GM12878 (cell line): ENCODE results near the gene RPS6KA2. TPM values are rescaled to one million over a fixed set of nuclear protein-coding genes. Genes with fewer than 3 reads are reported as not detected.
A peak's percentile ranks its signal among the peaks of the same experiment; 100 is the strongest.

ENCODE experiments used
- GABPA ChIP-seq: IDR thresholded peaks from 2 replicates; pipeline ENCODE4 v1.6.1; 2014; ENCODE audit warnings: antibody characterized with exemption, low read depth, mild to moderate bottlenecking, inconsistent platforms
- TCF3 ChIP-seq: IDR thresholded peaks from 2 replicates; pipeline ENCODE4 v1.6.1; 2012; ENCODE audit warnings: low read depth, mild to moderate bottlenecking, low read length, borderline replicate concordance; ENCODE audit not compliant: insufficient read depth
- YY1 ChIP-seq: IDR thresholded peaks from 2 replicates; pipeline ENCODE4 v1.6.1; 2011; ENCODE audit warnings: low read depth, mild to moderate bottlenecking, low read length
- polyA plus RNA-seq, 11 experiments: library from polyadenylated mRNA; depleted of rRNA in 4 of 11; unstranded in 6 of 11; stranded (reverse) in 5 of 11; fragments of >200 nt; fragmentation: Nextera tagmentation in 4 of 11; fragmentation: Illumina TruSeq in 1 of 11; extraction: Ambion mirVana in 4 of 11; extraction: Trizol in 1 of 11; gene quantifications; 1 replicate in 1 of 11; 2 replicates in 10 of 11; pipeline versions ENCODE4 v1.2.1 to v1.2.3, GENCODE V29; 2011 to 2016; ENCODE audit warnings: inconsistent platforms in 2 of 11, missing spikeins in 2 of 11, low read depth in 1 of 11
- total RNA-seq, 4 experiments: library from RNA; depleted of rRNA in 3 of 4; stranded (reverse); fragments of >200 nt in 3 of 4; fragmentation: Illumina TruSeq in 1 of 4; extraction: Trizol in 1 of 4; gene quantifications; 2 replicates each; pipeline versions ENCODE4 v1.2.1 to v1.2.3, GENCODE V29; 2013 to 2021
- TF ChIP-seq, protein P1 (sequence below): fragments of 450-650 bp; IDR thresholded peaks from 2 replicates; pipeline ENCODE4 v1.6.1; 2016; ENCODE audit warnings: mild to moderate bottlenecking, moderate library complexity, borderline replicate concordance
- TF ChIP-seq, protein P2 (sequence below): IDR thresholded peaks from 2 replicates; pipeline ENCODE4 v1.6.1; 2012; ENCODE audit warnings: low read depth, low read length, improper control_type of control experiment
- TF ChIP-seq, protein P3 (sequence below): IDR thresholded peaks from 2 replicates; pipeline ENCODE4 v1.6.1; 2012; ENCODE audit warnings: low read depth, low read length, improper control_type of control experiment

RPS6KA2 gene
- total and polyA plus RNA-seq, 10 of the 15 experiments (the other 5 are each of a cell fraction or from before 2014, with no cell fraction given): 0.02 to 1.0 (median 0.22) TPM; not detected in 1

DNA sequence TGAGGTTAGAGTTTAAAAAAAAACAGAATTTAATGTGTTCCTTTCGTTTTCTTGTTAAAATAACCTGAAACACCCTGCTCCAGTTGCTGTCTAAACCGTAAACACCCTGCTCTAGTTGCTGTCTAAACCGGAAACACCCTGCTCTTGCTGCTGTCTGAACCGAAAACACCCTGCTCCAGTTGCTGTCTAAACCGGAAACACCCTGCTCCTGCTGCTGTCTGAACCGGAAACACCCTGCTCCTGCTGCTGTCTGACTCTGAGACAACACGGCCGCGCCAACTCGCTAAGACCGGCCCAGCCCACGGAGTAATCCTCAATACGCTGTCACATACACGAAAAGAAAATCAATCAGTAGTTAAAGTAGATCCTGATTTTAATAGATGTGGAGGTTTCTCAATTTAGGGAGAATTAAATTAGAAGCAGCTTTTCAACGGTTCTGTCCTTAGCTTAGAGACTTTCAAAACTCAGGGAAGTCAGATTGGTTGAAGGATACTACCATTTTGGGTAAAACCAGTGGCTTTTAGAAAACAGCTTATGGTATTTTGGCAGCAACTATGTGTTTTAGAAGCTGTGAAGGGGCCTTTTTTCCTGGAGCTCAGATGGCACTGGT is 138.9 kb downstream of the RPS6KA2 start (continued):
- TF ChIP-seq, protein P1, sequence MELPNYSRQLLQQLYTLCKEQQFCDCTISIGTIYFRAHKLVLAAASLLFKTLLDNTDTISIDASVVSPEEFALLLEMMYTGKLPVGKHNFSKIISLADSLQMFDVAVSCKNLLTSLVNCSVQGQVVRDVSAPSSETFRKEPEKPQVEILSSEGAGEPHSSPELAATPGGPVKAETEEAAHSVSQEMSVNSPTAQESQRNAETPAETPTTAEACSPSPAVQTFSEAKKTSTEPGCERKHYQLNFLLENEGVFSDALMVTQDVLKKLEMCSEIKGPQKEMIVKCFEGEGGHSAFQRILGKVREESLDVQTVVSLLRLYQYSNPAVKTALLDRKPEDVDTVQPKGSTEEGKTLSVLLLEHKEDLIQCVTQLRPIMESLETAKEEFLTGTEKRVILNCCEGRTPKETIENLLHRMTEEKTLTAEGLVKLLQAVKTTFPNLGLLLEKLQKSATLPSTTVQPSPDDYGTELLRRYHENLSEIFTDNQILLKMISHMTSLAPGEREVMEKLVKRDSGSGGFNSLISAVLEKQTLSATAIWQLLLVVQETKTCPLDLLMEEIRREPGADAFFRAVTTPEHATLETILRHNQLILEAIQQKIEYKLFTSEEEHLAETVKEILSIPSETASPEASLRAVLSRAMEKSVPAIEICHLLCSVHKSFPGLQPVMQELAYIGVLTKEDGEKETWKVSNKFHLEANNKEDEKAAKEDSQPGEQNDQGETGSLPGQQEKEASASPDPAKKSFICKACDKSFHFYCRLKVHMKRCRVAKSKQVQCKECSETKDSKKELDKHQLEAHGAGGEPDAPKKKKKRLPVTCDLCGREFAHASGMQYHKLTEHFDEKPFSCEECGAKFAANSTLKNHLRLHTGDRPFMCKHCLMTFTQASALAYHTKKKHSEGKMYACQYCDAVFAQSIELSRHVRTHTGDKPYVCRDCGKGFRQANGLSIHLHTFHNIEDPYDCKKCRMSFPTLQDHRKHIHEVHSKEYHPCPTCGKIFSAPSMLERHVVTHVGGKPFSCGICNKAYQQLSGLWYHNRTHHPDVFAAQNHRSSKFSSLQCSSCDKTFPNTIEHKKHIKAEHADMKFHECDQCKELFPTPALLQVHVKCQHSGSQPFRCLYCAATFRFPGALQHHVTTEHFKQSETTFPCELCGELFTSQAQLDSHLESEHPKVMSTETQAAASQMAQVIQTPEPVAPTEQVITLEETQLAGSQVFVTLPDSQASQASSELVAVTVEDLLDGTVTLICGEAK: peak; percentile 83
- TF ChIP-seq, protein P2, sequence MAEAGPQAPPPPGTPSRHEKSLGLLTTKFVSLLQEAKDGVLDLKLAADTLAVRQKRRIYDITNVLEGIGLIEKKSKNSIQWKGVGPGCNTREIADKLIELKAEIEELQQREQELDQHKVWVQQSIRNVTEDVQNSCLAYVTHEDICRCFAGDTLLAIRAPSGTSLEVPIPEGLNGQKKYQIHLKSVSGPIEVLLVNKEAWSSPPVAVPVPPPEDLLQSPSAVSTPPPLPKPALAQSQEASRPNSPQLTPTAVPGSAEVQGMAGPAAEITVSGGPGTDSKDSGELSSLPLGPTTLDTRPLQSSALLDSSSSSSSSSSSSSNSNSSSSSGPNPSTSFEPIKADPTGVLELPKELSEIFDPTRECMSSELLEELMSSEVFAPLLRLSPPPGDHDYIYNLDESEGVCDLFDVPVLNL: no peak
- TF ChIP-seq TCF3 (0 out of 2 replicates have a peak, but pooled peaks have one; percentile 11), YY1 (peak; percentile 37; the same call in 1 of the 2 replicates), GABPA (peak; percentile 88)
- TF ChIP-seq, protein P3, sequence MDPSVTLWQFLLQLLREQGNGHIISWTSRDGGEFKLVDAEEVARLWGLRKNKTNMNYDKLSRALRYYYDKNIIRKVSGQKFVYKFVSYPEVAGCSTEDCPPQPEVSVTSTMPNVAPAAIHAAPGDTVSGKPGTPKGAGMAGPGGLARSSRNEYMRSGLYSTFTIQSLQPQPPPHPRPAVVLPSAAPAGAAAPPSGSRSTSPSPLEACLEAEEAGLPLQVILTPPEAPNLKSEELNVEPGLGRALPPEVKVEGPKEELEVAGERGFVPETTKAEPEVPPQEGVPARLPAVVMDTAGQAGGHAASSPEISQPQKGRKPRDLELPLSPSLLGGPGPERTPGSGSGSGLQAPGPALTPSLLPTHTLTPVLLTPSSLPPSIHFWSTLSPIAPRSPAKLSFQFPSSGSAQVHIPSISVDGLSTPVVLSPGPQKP: 0 out of 2 replicates have a peak, but pooled peaks have one; percentile 29
